Uterus (tissue), 2 donors: Measurements from ENCODE around the gene NDUFS4.

Experiments used
- POLR2A ChIP-seq, 2 donors: fragments of 450-650 bp; IDR thresholded peaks; one replicate each; pipeline ENCODE4 v1.6.1; 2016; ENCODE audit warnings: antibody characterized with exemption in 2 of 2, mild to moderate bottlenecking in 1 of 2, moderate library complexity in 1 of 2
- TF ChIP-seq, protein P1 (sequence below), 4 experiments: fragments of 200-600 bp in 2 of 4; fragments of 450-650 bp in 2 of 4; sonication (generic) in 2 of 4; IDR thresholded peaks; one replicate each; pipeline ENCODE4 v1.5.1; 2016 to 2019; ENCODE audit warnings: antibody characterized with exemption in 4 of 4, mild to moderate bottlenecking in 2 of 4, moderate library complexity in 1 of 4

DNA sequence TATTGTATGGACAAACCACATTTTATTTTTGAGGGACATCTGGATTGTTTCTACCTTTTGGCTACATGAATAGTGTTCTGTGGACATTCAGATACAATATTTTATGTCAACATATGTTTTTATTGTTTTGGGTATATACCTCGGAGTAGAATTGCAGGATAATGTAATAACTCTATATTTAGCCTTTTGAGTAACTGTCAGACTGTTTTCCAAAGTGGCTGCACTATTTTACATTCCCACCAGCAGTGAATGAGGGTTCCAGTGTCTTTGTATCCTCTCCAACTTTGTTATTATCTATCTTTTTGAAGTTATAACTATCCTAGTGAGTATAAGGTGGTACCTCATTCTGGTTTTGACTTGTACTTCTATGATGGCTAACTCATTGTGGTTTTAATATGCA is 11.0 kb downstream of the NDUFS4 start:
- TF ChIP-seq, protein P1, sequence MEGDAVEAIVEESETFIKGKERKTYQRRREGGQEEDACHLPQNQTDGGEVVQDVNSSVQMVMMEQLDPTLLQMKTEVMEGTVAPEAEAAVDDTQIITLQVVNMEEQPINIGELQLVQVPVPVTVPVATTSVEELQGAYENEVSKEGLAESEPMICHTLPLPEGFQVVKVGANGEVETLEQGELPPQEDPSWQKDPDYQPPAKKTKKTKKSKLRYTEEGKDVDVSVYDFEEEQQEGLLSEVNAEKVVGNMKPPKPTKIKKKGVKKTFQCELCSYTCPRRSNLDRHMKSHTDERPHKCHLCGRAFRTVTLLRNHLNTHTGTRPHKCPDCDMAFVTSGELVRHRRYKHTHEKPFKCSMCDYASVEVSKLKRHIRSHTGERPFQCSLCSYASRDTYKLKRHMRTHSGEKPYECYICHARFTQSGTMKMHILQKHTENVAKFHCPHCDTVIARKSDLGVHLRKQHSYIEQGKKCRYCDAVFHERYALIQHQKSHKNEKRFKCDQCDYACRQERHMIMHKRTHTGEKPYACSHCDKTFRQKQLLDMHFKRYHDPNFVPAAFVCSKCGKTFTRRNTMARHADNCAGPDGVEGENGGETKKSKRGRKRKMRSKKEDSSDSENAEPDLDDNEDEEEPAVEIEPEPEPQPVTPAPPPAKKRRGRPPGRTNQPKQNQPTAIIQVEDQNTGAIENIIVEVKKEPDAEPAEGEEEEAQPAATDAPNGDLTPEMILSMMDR (IDR thresholded peaks at IDR 0.05) = no peak
- TF ChIP-seq POLR2A (IDR thresholded peaks at IDR 0.05) = no peak
